ENCODE results near the gene EYS.

DNA sequence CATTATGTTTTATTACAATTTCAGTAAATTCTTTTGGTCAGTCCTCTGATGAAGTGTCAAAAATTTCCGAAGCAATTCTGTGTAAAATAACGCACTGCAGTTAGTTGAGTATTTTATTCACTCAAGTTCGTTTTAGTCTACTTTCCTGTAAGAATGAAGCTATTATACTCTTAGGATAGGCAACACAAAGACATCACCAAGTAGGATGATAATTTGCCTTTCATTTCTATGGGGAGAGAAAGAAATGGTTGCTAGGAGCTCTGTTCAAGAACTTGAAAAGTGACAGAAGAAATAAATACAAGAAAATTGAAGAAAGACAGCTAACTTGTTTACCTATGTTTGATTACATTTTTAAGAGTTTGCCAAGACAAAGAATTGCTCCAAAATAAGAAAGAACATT lies 290.4 kb downstream of the EYS start:
- TF ChIP-seq EZH2phosphoT487 (IDR thresholded peaks at IDR 0.05; ENCODE audit: insufficient read depth, low read depth) (no peak), EZH2 (IDR thresholded peaks at IDR 0.05; ENCODE audit: insufficient read depth, poor library complexity, severe bottlenecking) (no peak)

Data from GM23248 (cell line).